Brain microvascular endothelial cell (primary cell): ENCODE measurements around the gene MFNG.

Source experiments
- DNase-seq: peaks from one replicate; pipeline ENCODE4 v3.0.0-alpha.2; 2020
- H3K27ac ChIP-seq: fragments of 250-450 bp; sonication (Bioruptor Pico); 2 replicates; pipeline ENCODE4 v1.5.1; 2020; ENCODE audit warnings: mild to moderate bottlenecking, moderate library complexity
- H3K27me3 ChIP-seq: fragments of 250-450 bp; sonication (Bioruptor Pico); replicated peaks from 2 replicates; pipeline ENCODE4 v1.5.1; 2020; ENCODE audit warnings: mild to moderate bottlenecking
- H3K36me3 ChIP-seq: fragments of 250-450 bp; sonication (Bioruptor Pico); replicated peaks from 2 replicates; pipeline ENCODE4 v1.5.1; 2020; ENCODE audit warnings: mild to moderate bottlenecking
- H3K4me3 ChIP-seq: 2 replicates; pipeline ENCODE4 v1.5.1; 2011; ENCODE audit warnings: low read depth, mild to moderate bottlenecking, control low read depth, low read length, moderate library complexity
- in situ Hi-C: cut with HindIII; loops from 2 replicates; pipeline ENCODE4 v1.10.0; 2017; ENCODE audit warnings: low sequenced_read_pairs, low pct_ligation_motif_present
- TF ChIP-seq, protein P1 (sequence below): IDR thresholded peaks from 2 replicates; pipeline ENCODE4 v1.5.1; 2011; ENCODE audit warnings: low read depth, mild to moderate bottlenecking, moderate library complexity, low read length, control low read depth, inconsistent platforms; ENCODE audit errors: missing control alignments

The MFNG gene

DNA sequence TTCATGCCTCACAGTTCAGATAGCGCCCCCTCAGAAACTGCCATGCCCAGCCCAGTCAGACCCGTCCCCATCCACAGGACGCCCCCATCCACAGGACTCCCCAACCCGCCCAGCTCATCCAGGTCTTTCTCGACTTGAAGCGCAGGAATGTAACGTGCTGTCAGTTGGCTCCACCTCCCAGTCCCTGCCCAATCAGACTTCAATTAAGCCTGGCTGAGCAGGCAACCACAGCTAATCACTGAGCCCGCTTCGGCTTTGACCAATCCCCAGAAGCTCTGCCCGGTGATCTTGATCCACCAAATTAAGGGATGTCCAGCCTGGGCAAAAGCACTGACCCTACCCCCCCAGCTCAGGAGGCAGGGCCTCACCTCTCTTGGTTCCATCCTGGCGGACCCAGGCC is 10.5 kb upstream of the MFNG start:
- TF ChIP-seq, protein P1, sequence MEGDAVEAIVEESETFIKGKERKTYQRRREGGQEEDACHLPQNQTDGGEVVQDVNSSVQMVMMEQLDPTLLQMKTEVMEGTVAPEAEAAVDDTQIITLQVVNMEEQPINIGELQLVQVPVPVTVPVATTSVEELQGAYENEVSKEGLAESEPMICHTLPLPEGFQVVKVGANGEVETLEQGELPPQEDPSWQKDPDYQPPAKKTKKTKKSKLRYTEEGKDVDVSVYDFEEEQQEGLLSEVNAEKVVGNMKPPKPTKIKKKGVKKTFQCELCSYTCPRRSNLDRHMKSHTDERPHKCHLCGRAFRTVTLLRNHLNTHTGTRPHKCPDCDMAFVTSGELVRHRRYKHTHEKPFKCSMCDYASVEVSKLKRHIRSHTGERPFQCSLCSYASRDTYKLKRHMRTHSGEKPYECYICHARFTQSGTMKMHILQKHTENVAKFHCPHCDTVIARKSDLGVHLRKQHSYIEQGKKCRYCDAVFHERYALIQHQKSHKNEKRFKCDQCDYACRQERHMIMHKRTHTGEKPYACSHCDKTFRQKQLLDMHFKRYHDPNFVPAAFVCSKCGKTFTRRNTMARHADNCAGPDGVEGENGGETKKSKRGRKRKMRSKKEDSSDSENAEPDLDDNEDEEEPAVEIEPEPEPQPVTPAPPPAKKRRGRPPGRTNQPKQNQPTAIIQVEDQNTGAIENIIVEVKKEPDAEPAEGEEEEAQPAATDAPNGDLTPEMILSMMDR = no peak
- Histone ChIP-seq H3K36me3 (peaks cover 8% of the 10 kb centered on the region), H3K27me3 (no peaks in the 10 kb centered on the region), H3K27ac (peak overlapping the region; percentile 55), H3K4me3 (no peak overlapping the region)
- DNase-seq = peak; percentile 35
- in situ Hi-C loops = no loop called here

GRCh38 chr22:37493979-37494378 is 7.8 kb upstream of the MFNG start:
- Histone ChIP-seq H3K27ac (no peak overlapping the region), H3K36me3 (peaks cover 12% of the 10 kb centered on the region), H3K27me3 (no peaks in the 10 kb centered on the region), H3K4me3 (no peak overlapping the region)
- in situ Hi-C loops = no loop called here
- TF ChIP-seq, protein P1 = no peak
- DNase-seq = no peak

- DNase-seq = peak; percentile 37
- no peak overlapping the region for H3K4me3 ChIP-seq
- in situ Hi-C loops = no loop called here
- peaks cover 12% of the 10 kb centered on the region for H3K36me3 ChIP-seq
- no peak overlapping the region for H3K27ac ChIP-seq
- TF ChIP-seq, protein P1 = peak; percentile 62
- H3K27me3 ChIP-seq = no peaks in the 10 kb centered on the region
Observed at GRCh38 chr22:37492428-37493344, 6.5 kb upstream of the MFNG start.

GRCh38 chr22:37491559-37492427 is 5.6 kb upstream of the MFNG start:
- no peak overlapping the region for H3K27ac ChIP-seq
- in situ Hi-C loops = no loop called here
- peaks cover 12% of the 10 kb centered on the region for H3K36me3 ChIP-seq
- H3K27me3 ChIP-seq = no peaks in the 10 kb centered on the region
- DNase-seq = no peak
- TF ChIP-seq, protein P1 = no peak
- H3K4me3 ChIP-seq = no peak overlapping the region

- TF ChIP-seq, protein P1 = no peak
- Histone ChIP-seq H3K27ac (no peak overlapping the region), H3K36me3 (peaks cover 9% of the 10 kb centered on the region), H3K4me3 (no peak overlapping the region), H3K27me3 (no peaks in the 10 kb centered on the region)
- DNase-seq = no peak
- in situ Hi-C loops = no loop called here
Observed at GRCh38 chr22:37491106-37491505, 4.9 kb upstream of the MFNG start.
